Measurements from ENCODE around the gene ZSCAN9. TPM values are rescaled to one million over a fixed set of nuclear protein-coding genes. Genes with fewer than 3 reads are reported as not detected.

Gene ZSCAN9
- total RNA-seq, 2 donors from 2014 or later: 11.6 to 29.0 TPM

- Histone ChIP-seq H3K27ac (peak within 1 kb of the TSS in 1 of 2 donors; percentile 35), H3K36me3 (peaks cover 19% of the 10 kb centered on the region), H3K4me3 (peak within 1 kb of the TSS; percentile 78), H3K27me3 (replicated peaks; ENCODE audit: insufficient read depth) (no peaks in the 10 kb centered on the region), H3K9me3 (no peaks in the 10 kb centered on the region), H3K4me1 (ENCODE audit: control insufficient read depth in 1 of 2, low read depth in 2 of 2) (peaks cover 5 to 12% of the 10 kb centered on the region in 2 donors)
- ATAC-seq (ENCODE audit: insufficient number of reproducible peaks, low FRiP score, low read depth) (peak; percentile 35), DNase-seq (ENCODE audit: low spot score) (peak; percentile 5)
- TF ChIP-seq CTCF (IDR thresholded peaks at IDR 0.05): no peak
Observed at GRCh38 chr6:28281288-28282064, 56.4 kb downstream of the ZSCAN9 start, which contains the start of gene PGBD1. Gene PGBD1, plus strand, starts transcription at chr6:28281572. Its CDS starts 2,242 bp downstream, at chr6:28283814.

- DNase-seq (ENCODE audit: low spot score) (no peak), ATAC-seq (ENCODE audit: insufficient number of reproducible peaks, low FRiP score, low read depth) (no peak)
- no peaks in the 10 kb centered on the region for H3K27me3 ChIP-seq (replicated peaks; ENCODE audit: insufficient read depth)
- peaks cover 25% of the 10 kb centered on the region for H3K36me3 ChIP-seq
- no peak overlapping the region for H3K4me3 ChIP-seq
- no peak overlapping the region for H3K27ac ChIP-seq
- H3K9me3 ChIP-seq: no peaks in the 10 kb centered on the region
- peaks cover 5 to 12% of the 10 kb centered on the region in 2 donors for H3K4me1 ChIP-seq (ENCODE audit: control insufficient read depth in 1 of 2, low read depth in 2 of 2)
- no peak for TF ChIP-seq CTCF (IDR thresholded peaks at IDR 0.05)
Observed at GRCh38 chr6:28282926-28283325, 57.9 kb downstream of the ZSCAN9 start.

Other genes starting within 250 kb of the ZSCAN9 start
- gene ZNF165, start 144.7 kb upstream of the ZSCAN9 start, total RNA-seq: under 1 TPM in 1 of 2 donors, not detected in 1; 0.56 TPM
- 1 to 10 TPM in 1 of 2 donors, under 1 TPM in 1; 0.81 to 2.5 TPM for gene ZSCAN16, start 100.7 kb upstream of the ZSCAN9 start, total RNA-seq
- gene ZKSCAN8, start 83.4 kb upstream of the ZSCAN9 start, total RNA-seq: 10 to 100 TPM; 19.2 to 36.2 TPM
- 1 to 10 TPM; 2.3 to 2.4 TPM for gene ZKSCAN4, start 27.0 kb downstream of the ZSCAN9 start, total RNA-seq
- 1 to 10 TPM in 1 of 2 donors, under 1 TPM in 1; 0.49 to 1.1 TPM for gene NKAPL, start 34.0 kb downstream of the ZSCAN9 start, total RNA-seq
- gene ZSCAN26, start 41.9 kb downstream of the ZSCAN9 start, total RNA-seq: 10 to 100 TPM; 25.7 to 45.0 TPM
- 1 to 10 TPM; 7.3 to 8.3 TPM for gene PGBD1, start 56.3 kb downstream of the ZSCAN9 start, total RNA-seq
- 10 to 100 TPM in 1 of 2 donors, 1 to 10 TPM in 1; 4.2 to 15.4 TPM for gene ZSCAN31, start 110.9 kb downstream of the ZSCAN9 start, total RNA-seq
- 1 to 10 TPM; 3.4 to 4.5 TPM for gene ZKSCAN3, start 124.7 kb downstream of the ZSCAN9 start, total RNA-seq
- 1 to 10 TPM; 1.6 to 4.3 TPM for gene ZSCAN12, start 174.5 kb downstream of the ZSCAN9 start, total RNA-seq
- 1 to 10 TPM; 1.6 to 1.9 TPM for gene ZSCAN23, start 218.2 kb downstream of the ZSCAN9 start, total RNA-seq